ENCODE data around the gene CNKSR1.

CNKSR1 gene

GRCh38 chr1:26170472-26170821 is 6.8 kb upstream of the CNKSR1 start:
- TF ChIP-seq, protein P1, sequence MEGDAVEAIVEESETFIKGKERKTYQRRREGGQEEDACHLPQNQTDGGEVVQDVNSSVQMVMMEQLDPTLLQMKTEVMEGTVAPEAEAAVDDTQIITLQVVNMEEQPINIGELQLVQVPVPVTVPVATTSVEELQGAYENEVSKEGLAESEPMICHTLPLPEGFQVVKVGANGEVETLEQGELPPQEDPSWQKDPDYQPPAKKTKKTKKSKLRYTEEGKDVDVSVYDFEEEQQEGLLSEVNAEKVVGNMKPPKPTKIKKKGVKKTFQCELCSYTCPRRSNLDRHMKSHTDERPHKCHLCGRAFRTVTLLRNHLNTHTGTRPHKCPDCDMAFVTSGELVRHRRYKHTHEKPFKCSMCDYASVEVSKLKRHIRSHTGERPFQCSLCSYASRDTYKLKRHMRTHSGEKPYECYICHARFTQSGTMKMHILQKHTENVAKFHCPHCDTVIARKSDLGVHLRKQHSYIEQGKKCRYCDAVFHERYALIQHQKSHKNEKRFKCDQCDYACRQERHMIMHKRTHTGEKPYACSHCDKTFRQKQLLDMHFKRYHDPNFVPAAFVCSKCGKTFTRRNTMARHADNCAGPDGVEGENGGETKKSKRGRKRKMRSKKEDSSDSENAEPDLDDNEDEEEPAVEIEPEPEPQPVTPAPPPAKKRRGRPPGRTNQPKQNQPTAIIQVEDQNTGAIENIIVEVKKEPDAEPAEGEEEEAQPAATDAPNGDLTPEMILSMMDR (IDR thresholded peaks at IDR 0.05; ENCODE audit: extremely low read depth, insufficient read depth, missing control alignments): no peak
- DNase-seq (ENCODE audit: low spot score): no peak
- in situ Hi-C loops (cut with MboI; ENCODE audit: low pct_unique_long_range_greater_than_20kb, low sequenced_read_pairs, unreplicated experiment): no loop called here

DNA sequence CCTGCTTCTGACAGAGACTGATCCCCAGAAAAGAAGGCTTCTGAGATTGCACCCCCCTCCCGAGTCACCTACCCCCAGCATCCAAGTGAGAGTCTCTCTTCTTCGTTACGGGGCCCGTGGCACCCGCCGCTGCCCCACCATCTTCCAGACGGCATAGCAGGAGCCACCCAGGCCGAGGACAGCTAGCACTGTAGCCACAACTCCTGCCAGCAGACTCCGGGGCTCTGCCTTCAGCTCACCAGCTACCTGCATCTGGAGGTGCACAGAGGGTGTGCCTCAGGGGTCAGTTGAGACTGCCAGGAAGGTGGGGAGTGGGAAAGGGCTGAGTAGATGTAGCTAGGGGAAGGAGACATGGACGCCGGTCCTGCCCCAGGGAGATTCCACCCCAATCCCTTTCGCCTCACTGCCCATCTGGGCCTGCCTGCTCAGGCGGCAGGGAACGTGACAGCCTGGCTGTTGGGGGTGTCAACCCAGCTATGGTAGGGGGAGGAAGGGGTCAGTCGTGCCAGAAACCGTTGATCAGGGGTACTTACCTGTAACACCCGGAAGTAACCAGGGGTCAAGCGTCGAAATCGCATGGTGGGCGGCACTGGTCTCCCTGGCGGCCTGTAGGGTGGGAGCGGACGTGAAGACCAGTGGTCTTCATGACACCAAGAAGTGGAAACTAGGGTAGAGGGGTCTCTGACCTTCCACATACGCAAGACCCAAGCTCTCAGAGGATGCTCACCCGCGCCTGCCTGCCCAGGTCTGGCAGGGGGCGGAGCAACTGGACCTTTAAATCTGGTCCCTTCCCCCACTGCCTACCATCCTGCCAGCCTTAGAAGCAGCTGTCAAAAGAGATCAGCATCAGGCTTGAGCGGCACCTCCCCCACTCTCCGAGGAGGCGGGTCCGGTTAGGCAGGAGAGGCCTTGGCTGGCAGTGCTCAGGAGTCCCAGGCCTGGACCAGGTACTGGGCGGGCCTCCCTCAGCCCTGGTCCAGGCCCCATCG is 5.9 kb upstream of the CNKSR1 start, which contains the start of gene ZNF593OS:
ZNF593OS (minus strand) TSS at position 749 of the 989 bp plus-strand sequence; CDS start at position 578, 171 bp downstream.
- TF ChIP-seq, protein P1 (IDR thresholded peaks at IDR 0.05; ENCODE audit: extremely low read depth, insufficient read depth, missing control alignments): no peak
- DNase-seq (ENCODE audit: low spot score): no peak
- in situ Hi-C loops (cut with MboI; ENCODE audit: low pct_unique_long_range_greater_than_20kb, low sequenced_read_pairs, unreplicated experiment): no loop called here

- TF ChIP-seq, protein P1 (IDR thresholded peaks at IDR 0.05; ENCODE audit: extremely low read depth, insufficient read depth, missing control alignments): no peak
- DNase-seq (ENCODE audit: low spot score): no peak
- in situ Hi-C loops (cut with MboI; ENCODE audit: low pct_unique_long_range_greater_than_20kb, low sequenced_read_pairs, unreplicated experiment): no loop called here
These were observed 1.9 kb upstream of the CNKSR1 start for GRCh38 chr1:26175346-26175745.

GRCh38 chr1:26180010-26180506 is 2.8 kb downstream of the CNKSR1 start:
- TF ChIP-seq, protein P1 (IDR thresholded peaks at IDR 0.05; ENCODE audit: extremely low read depth, insufficient read depth, missing control alignments): no peak
- no peak for DNase-seq (ENCODE audit: low spot score)
- in situ Hi-C loops (cut with MboI; ENCODE audit: low pct_unique_long_range_greater_than_20kb, low sequenced_read_pairs, unreplicated experiment): no loop called here

GRCh38 chr1:26181586-26182382 is 4.5 kb downstream of the CNKSR1 start:
- TF ChIP-seq, protein P1 (IDR thresholded peaks at IDR 0.05; ENCODE audit: extremely low read depth, insufficient read depth, missing control alignments): no peak
- in situ Hi-C loops (cut with MboI; ENCODE audit: low pct_unique_long_range_greater_than_20kb, low sequenced_read_pairs, unreplicated experiment): no loop called here
- no peak for DNase-seq (ENCODE audit: low spot score)

DNA sequence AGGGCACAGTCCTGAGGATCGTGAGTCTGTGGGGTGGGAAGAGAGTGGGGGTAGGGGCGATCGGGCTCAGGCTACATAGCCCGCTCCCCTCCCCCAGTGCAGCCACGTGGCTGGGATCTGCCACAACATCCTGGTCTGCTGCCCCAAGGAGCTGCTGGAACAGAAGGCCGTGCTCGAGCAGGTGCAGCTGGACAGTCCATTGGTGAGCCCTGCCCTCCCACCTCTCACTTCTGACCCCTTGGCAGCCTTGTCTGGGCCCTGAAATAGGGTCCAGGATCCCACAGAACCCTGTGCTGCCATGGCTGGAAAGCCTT is 5.0 kb downstream of the CNKSR1 start:
- TF ChIP-seq, protein P1 (IDR thresholded peaks at IDR 0.05; ENCODE audit: extremely low read depth, insufficient read depth, missing control alignments): no peak
- in situ Hi-C loops (cut with MboI; ENCODE audit: low pct_unique_long_range_greater_than_20kb, low sequenced_read_pairs, unreplicated experiment): no loop called here
- no peak for DNase-seq (ENCODE audit: low spot score)

All from GM13977 (cell line).